K562 (cell line): ENCODE results near the gene NXF1. TPM values are rescaled to one million over a fixed set of nuclear protein-coding genes. Genes with fewer than 3 reads are reported as not detected.

ENCODE experiments used
- C11orf30 ChIP-seq: fragments of 450-650 bp; IDR thresholded peaks from 2 replicates; pipeline ENCODE4 v1.6.1; 2016; ENCODE audit warnings: low read depth, mild to moderate bottlenecking
- CBFA2T3 ChIP-seq: fragments of 450-650 bp; IDR thresholded peaks from 2 replicates; pipeline ENCODE4 v1.6.1; 2017
- E2F4 ChIP-seq: sonication (generic); formaldehyde crosslinking; IDR thresholded peaks from 2 replicates; pipeline ENCODE4 v1.8.0; 2022; ENCODE audit warnings: mild to moderate bottlenecking, low read depth, missing genetic modification reagents
- IRF9 ChIP-seq: fragments of 450-650 bp; IDR thresholded peaks from 2 replicates; pipeline ENCODE4 v1.6.1; 2016; ENCODE audit warnings: missing biosample characterization, missing genetic modification characterization
- KLF13 ChIP-seq: fragments of 450-650 bp; IDR thresholded peaks from 2 replicates; pipeline ENCODE4 v1.6.1; 2016; ENCODE audit warnings: missing genetic modification characterization, low read depth, mild to moderate bottlenecking, missing compliant biosample characterization, moderate library complexity, borderline replicate concordance
- MECOM ChIP-seq: fragments of 250-450 bp; sonication (Bioruptor Pico); IDR thresholded peaks from 2 replicates; pipeline ENCODE4 v1.8.0; 2022; ENCODE audit warnings: inconsistent platforms
- NFATC3 ChIP-seq: fragments of 450-650 bp; IDR thresholded peaks from 2 replicates; pipeline ENCODE4 v1.6.1; 2017; ENCODE audit warnings: mild to moderate bottlenecking
- ZBTB5 ChIP-seq: fragments of 450-650 bp; IDR thresholded peaks from 2 replicates; pipeline ENCODE4 v1.6.1; 2017; ENCODE audit warnings: antibody characterized with exemption
- ZFPM2 ChIP-seq: fragments of 250-450 bp; sonication (Bioruptor Pico); IDR thresholded peaks from 2 replicates; pipeline ENCODE4 v1.5.1; 2022; ENCODE audit warnings: mild to moderate bottlenecking
- polyA plus RNA-seq, 8 experiments: library from polyadenylated mRNA; depleted of rRNA in 4 of 8; stranded (reverse) in 5 of 8; unstranded in 3 of 8; fragments of >200 nt; fragmentation: Nextera tagmentation in 2 of 8; fragmentation: Illumina TruSeq in 1 of 8; extraction: Ambion mirVana in 2 of 8; extraction: Trizol in 1 of 8; gene quantifications; 2 replicates each; pipeline versions ENCODE4 v1.2.1 to v1.2.3, GENCODE V29; 2011 to 2014; ENCODE audit warnings: inconsistent platforms in 1 of 8, missing spikeins in 1 of 8
- total RNA-seq, 7 experiments: library from RNA; depleted of rRNA in 6 of 7; stranded (reverse); fragments of >200 nt in 6 of 7; fragmentation: Illumina TruSeq in 2 of 7; extraction: Trizol in 2 of 7; gene quantifications; 2 replicates each; pipeline versions ENCODE4 v1.2.1 to v1.2.3, GENCODE V29; 2011 to 2021; ENCODE audit warnings: low replicate concordance in 1 of 7
- TF ChIP-seq, protein P1 (sequence below): fragments of 450-650 bp; IDR thresholded peaks from 2 replicates; pipeline ENCODE4 v1.6.1; 2017; ENCODE audit warnings: antibody characterized with exemption, mild to moderate bottlenecking
- TF ChIP-seq, protein P2 (sequence below): fragments of 450-650 bp; IDR thresholded peaks from 2 replicates; pipeline ENCODE4 v1.7.0; 2016; ENCODE audit warnings: borderline replicate concordance
- TF ChIP-seq, protein P3 (sequence below): fragments of 200-400 bp; formaldehyde crosslinking; IDR thresholded peaks from 2 replicates; pipeline ENCODE4 v1.6.1; 2017; ENCODE audit warnings: mild to moderate bottlenecking, low read depth, low read length, moderate library complexity

NXF1 gene
- total and polyA plus RNA-seq, 9 of the 15 experiments (the other 6 are each of a cell fraction or from before 2014, with no cell fraction given), result 18.1 to 98.3 (median 35.8) TPM

GRCh38 chr11:62841361-62842170 lies 36.3 kb upstream of the NXF1 start (continued):
- TF ChIP-seq, protein P1, sequence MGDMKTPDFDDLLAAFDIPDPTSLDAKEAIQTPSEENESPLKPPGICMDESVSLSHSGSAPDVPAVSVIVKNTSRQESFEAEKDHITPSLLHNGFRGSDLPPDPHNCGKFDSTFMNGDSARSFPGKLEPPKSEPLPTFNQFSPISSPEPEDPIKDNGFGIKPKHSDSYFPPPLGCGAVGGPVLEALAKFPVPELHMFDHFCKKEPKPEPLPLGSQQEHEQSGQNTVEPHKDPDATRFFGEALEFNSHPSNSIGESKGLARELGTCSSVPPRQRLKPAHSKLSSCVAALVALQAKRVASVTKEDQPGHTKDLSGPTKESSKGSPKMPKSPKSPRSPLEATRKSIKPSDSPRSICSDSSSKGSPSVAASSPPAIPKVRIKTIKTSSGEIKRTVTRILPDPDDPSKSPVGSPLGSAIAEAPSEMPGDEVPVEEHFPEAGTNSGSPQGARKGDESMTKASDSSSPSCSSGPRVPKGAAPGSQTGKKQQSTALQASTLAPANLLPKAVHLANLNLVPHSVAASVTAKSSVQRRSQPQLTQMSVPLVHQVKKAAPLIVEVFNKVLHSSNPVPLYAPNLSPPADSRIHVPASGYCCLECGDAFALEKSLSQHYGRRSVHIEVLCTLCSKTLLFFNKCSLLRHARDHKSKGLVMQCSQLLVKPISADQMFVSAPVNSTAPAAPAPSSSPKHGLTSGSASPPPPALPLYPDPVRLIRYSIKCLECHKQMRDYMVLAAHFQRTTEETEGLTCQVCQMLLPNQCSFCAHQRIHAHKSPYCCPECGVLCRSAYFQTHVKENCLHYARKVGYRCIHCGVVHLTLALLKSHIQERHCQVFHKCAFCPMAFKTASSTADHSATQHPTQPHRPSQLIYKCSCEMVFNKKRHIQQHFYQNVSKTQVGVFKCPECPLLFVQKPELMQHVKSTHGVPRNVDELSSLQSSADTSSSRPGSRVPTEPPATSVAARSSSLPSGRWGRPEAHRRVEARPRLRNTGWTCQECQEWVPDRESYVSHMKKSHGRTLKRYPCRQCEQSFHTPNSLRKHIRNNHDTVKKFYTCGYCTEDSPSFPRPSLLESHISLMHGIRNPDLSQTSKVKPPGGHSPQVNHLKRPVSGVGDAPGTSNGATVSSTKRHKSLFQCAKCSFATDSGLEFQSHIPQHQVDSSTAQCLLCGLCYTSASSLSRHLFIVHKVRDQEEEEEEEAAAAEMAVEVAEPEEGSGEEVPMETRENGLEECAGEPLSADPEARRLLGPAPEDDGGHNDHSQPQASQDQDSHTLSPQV, result no peak; the same call in none of the 2 replicates
- peak; percentile 85 for TF ChIP-seq IRF9
- TF ChIP-seq ZBTB5, result no peak
- TF ChIP-seq NFATC3, result peak; percentile 95; the same call in 1 of the 2 replicates
- TF ChIP-seq, protein P2, sequence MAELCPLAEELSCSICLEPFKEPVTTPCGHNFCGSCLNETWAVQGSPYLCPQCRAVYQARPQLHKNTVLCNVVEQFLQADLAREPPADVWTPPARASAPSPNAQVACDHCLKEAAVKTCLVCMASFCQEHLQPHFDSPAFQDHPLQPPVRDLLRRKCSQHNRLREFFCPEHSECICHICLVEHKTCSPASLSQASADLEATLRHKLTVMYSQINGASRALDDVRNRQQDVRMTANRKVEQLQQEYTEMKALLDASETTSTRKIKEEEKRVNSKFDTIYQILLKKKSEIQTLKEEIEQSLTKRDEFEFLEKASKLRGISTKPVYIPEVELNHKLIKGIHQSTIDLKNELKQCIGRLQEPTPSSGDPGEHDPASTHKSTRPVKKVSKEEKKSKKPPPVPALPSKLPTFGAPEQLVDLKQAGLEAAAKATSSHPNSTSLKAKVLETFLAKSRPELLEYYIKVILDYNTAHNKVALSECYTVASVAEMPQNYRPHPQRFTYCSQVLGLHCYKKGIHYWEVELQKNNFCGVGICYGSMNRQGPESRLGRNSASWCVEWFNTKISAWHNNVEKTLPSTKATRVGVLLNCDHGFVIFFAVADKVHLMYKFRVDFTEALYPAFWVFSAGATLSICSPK, result no peak
- peak; percentile 79 for TF ChIP-seq MECOM (CRISPR knock-in tag)
- TF ChIP-seq, protein P3, sequence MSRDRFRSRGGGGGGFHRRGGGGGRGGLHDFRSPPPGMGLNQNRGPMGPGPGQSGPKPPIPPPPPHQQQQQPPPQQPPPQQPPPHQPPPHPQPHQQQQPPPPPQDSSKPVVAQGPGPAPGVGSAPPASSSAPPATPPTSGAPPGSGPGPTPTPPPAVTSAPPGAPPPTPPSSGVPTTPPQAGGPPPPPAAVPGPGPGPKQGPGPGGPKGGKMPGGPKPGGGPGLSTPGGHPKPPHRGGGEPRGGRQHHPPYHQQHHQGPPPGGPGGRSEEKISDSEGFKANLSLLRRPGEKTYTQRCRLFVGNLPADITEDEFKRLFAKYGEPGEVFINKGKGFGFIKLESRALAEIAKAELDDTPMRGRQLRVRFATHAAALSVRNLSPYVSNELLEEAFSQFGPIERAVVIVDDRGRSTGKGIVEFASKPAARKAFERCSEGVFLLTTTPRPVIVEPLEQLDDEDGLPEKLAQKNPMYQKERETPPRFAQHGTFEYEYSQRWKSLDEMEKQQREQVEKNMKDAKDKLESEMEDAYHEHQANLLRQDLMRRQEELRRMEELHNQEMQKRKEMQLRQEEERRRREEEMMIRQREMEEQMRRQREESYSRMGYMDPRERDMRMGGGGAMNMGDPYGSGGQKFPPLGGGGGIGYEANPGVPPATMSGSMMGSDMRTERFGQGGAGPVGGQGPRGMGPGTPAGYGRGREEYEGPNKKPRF, result peak; percentile 3; the same call in 1 of the 2 replicates
- peak; percentile 86 for TF ChIP-seq E2F4 (CRISPR knock-in tag)
- peak; percentile 100 for TF ChIP-seq ZFPM2 (CRISPR knock-in tag)
- TF ChIP-seq KLF13 (tag), result peak; percentile 84
- TF ChIP-seq CBFA2T3, result peak; percentile 70
- no peak for TF ChIP-seq C11orf30
